Coronary artery (tissue), 2 donors: ENCODE data around the gene PLEKHB1.
A peak's percentile ranks its signal among the peaks of the same experiment; 100 is the strongest.

ENCODE experiments used
- DNase-seq: peaks from one replicate; pipeline ENCODE4 v3.0.0-alpha.2; 2017; ENCODE audit warnings: low spot score
- H3K27ac ChIP-seq, 2 donors: fragments of 200-600 bp; sonication (generic); one replicate each; pipeline ENCODE4 v1.5.1; 2016 to 2019
- H3K4me3 ChIP-seq: fragments of 200-600 bp; sonication (generic); 2 replicates; pipeline ENCODE4 v1.5.1; 2016; ENCODE audit warnings: mild to moderate bottlenecking, moderate library complexity
- TF ChIP-seq, protein P1 (sequence below): fragments of 200-600 bp; sonication (generic); IDR thresholded peaks from one replicate; pipeline ENCODE4 v1.5.1; 2019; ENCODE audit warnings: antibody characterized with exemption

PLEKHB1 gene

DNA sequence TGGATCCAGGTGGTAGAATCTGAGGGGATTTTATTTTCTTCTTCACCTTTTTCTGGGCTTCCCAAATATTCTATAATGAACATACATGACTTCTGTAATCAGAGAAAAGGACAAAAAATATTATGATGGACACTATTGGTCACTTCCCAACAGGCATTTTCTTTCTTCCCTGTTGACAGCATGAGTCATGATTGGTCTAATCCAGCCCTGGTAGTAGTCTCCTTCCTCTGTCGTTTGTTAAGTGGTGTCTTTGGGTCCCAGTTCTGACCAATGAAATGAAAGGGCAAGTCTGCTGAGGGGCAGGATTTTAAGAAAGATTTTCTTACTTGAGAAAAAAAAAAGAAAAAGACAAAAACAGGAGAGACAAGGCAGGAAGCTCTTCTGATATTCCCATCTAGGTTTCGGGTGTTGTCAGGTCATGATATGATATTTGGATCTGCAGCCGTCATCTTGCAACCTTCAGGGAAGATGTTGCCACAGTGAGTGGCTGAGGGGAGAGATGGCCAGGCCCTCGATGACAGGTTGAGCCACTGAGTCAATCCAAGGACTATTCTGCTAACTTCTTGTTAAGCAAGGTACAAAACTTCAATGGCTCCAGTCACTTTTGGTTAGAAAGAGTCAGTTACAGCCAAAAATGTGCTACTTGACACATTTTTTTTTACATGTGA, 23.3 kb upstream of the PLEKHB1 start:
- DNase-seq, result no peak
- Histone ChIP-seq H3K27ac (peak overlapping the region in 1 of 2 donors; percentile 68), H3K4me3 (no peak overlapping the region)
- TF ChIP-seq, protein P1, sequence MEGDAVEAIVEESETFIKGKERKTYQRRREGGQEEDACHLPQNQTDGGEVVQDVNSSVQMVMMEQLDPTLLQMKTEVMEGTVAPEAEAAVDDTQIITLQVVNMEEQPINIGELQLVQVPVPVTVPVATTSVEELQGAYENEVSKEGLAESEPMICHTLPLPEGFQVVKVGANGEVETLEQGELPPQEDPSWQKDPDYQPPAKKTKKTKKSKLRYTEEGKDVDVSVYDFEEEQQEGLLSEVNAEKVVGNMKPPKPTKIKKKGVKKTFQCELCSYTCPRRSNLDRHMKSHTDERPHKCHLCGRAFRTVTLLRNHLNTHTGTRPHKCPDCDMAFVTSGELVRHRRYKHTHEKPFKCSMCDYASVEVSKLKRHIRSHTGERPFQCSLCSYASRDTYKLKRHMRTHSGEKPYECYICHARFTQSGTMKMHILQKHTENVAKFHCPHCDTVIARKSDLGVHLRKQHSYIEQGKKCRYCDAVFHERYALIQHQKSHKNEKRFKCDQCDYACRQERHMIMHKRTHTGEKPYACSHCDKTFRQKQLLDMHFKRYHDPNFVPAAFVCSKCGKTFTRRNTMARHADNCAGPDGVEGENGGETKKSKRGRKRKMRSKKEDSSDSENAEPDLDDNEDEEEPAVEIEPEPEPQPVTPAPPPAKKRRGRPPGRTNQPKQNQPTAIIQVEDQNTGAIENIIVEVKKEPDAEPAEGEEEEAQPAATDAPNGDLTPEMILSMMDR, result no peak

DNA sequence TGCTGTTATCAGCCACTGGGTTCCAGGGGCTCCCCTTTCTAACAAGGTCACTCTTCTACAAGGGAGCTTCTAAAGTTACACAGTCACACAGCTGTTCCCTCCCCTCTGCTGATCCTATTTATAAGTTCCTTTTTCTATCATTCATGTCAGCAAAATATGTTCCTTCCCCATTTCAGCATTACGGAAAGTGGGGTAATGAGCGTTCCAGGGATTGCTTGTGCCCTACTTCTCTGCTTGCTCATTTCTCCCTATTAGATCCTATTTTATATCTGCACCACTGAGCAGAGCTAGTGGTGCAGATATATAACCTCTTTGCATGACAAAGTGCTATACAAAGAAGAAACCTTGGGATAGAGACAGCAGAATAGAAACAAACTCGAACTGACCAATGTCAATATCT, 22.7 kb upstream of the PLEKHB1 start:
- Histone ChIP-seq H3K4me3 (no peak overlapping the region), H3K27ac (peak overlapping the region in 1 of 2 donors; percentile 68)
- DNase-seq, result no peak
- TF ChIP-seq, protein P1, result no peak

DNA sequence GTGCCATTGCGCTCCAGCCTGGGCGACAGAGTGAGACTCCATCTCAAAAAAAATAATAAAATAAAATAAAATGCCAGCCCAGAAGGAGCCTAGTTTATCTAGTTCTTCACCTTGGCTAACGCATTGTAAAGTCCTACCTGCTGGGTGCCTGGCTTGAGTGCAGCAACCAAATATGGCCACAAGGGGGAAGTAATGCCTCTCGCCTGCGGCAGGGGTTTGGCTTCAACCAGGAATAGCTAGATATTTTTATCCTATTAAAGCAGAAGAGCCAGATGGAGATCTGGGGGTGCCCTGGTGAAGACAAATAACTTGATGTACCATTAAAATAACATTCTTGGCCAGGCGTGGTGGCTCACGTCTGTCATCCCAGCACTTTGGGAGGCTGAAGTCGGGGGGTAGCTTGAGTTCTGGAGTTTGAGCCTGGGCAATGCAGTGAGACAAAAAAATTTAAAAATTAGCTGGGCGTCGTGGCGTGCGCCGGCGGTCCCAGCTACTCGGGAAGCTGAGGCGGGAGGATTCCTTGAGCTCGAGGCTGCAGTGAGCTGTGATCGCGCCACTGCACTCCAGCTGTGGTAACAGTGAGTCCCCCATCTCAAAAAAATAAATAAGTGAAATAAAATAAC, 20.6 kb upstream of the PLEKHB1 start:
- DNase-seq, result peak; percentile 81
- H3K27ac ChIP-seq, result no peak overlapping the region
- peak overlapping the region; percentile 52 for H3K4me3 ChIP-seq
- TF ChIP-seq, protein P1, result peak; percentile 65

DNA sequence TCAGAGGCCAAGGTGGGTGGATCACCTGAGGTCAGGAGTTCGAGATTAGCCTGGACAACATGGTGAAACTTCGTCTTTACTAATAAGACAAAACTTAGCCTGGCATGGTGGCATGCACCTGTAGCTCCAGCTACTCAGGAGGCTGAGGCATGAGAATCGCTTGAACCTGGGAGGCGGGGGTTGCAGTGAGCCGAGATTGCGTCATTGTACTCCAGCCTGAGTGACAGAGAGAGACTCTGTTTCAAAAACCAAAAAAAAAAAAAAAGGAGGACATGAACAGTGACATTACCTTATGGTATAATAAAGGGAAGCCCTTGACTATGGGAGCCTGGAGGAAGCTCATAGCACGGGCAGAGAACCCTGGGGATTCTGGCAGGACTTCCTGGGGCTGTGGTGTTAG, 16.5 kb upstream of the PLEKHB1 start:
- Histone ChIP-seq H3K4me3 (no peak overlapping the region), H3K27ac (no peak overlapping the region)
- no peak for DNase-seq
- TF ChIP-seq, protein P1, result no peak

DNA sequence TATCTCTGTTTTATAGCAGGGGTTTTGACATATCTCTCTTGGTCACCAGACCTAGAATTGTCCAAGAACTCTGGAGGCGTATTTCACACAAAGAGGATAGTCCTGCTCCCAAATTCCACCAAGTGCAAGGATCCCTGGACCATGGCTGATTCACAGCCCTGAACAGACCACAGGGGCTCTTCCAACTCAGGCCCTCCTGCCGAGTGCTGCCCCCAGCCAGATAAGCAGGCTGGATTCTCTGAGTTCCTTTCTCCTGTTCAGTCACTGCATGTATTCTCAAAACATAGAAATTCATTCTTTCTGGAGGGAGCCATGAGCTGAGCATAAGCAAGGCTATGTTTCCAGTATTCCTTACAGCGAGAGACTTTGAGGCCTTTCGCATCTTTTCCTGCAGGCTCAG, 13.4 kb upstream of the PLEKHB1 start:
- Histone ChIP-seq H3K27ac (no peak overlapping the region), H3K4me3 (no peak overlapping the region)
- TF ChIP-seq, protein P1, result no peak
- DNase-seq, result no peak

DNA sequence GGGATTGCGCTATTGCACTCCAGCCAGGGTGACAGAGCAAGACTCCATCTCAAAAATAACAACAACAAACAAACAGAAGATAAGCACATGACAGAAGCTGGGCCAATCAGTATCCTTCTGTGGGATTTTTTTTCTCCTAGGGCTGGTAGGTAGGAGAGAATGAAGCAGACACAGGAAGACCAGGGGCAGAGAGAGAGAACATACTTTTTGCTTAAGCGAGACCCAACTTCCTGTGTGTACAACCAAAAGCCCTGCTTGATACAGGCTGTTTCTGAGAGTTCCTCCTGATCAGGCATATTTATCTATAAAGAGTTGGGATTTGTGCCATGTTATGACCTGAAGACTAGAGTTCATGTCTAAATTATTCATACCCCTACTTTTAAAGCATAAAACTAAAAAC, 12.4 kb upstream of the PLEKHB1 start:
- H3K27ac ChIP-seq, result no peak overlapping the region
- H3K4me3 ChIP-seq, result no peak overlapping the region
- DNase-seq, result no peak
- TF ChIP-seq, protein P1, result no peak

DNA sequence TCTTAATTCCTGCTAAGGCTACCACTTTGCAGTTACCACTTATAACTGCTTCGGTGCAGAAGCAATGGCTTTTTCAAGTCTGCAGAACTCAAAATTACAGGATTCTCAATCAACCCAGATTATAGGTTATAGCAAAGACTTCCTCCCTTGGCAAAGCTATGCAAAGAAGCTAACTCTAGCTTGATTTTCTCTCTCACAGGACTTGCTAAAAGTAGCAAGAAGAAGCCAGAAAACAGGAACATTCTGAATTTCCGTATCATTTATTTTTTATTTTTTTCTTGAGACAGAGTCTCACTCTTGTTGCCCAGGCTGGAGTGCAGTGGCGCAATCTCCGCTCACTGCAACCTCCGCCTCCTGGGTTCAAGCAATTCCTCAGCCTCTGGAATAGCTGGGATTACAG, 10.7 kb upstream of the PLEKHB1 start:
- Histone ChIP-seq H3K4me3 (no peak overlapping the region), H3K27ac (no peak overlapping the region)
- TF ChIP-seq, protein P1, result no peak
- no peak for DNase-seq
